Adrenal gland (tissue), 5 donors: ENCODE results near the gene MSRB1.
A peak's percentile ranks its signal among the peaks of the same experiment; 100 is the strongest.

Experiments
- POLR2A ChIP-seq, 2 donors: fragments of 450-650 bp; IDR thresholded peaks; one replicate each; pipeline ENCODE4 v1.6.1; 2017; ENCODE audit warnings: antibody characterized with exemption in 2 of 2, mild to moderate bottlenecking in 2 of 2, moderate library complexity in 1 of 2
- TF ChIP-seq, protein P1 (sequence below), 6 experiments: fragments of 450-650 bp in 4 of 6; fragments of 200-600 bp in 2 of 6; sonication (generic) in 1 of 6; IDR thresholded peaks; 1 replicate in 5 of 6; 2 replicates in 1 of 6; pipeline versions ENCODE4 v1.5.1 to v1.8.0; 2016 to 2021; ENCODE audit warnings: antibody characterized with exemption in 6 of 6, mild to moderate bottlenecking in 2 of 6, moderate library complexity in 1 of 6
- donor health status: DM: no; HTN: no; CAD: no.

DNA sequence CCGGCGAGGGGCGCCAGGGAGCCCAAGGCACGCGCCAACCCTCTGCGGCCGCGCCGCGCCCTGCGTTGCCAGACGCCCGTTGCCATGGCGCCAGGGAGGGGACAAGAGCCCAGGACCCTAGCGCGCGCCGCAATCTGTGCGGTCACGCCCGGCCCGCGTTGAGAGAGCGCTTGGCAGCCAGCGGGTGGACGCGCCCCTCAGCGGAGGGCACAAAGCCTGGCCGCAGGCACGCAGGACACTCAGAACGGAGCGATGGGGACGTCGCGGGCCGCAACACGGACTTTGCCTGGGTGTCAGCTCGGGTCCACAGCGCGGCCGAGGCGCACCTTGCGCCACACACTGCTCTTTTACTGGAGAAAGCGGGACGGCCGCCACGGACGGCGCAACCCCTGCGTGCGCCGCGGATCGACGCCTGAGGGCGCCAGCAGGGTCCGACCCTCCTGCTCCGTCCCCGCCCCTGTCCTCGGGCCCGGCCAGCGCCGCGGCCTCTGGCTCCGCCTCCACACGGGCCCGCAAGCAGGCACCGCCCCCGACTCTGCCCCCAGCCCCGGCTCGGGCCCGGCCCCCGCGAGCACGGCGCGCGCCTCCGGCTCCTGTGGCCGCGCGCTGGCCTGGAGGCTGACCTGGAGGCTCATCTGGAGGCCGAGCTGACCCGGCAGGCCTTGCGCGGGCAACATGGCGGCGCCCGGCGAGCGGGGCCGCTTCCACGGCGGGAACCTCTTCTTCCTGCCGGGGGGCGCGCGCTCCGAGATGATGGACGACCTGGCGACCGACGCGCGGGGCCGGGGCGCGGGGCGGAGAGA is 40.7 kb upstream of the MSRB1 start, which contains the start of gene GFER:
- TF ChIP-seq, protein P1, sequence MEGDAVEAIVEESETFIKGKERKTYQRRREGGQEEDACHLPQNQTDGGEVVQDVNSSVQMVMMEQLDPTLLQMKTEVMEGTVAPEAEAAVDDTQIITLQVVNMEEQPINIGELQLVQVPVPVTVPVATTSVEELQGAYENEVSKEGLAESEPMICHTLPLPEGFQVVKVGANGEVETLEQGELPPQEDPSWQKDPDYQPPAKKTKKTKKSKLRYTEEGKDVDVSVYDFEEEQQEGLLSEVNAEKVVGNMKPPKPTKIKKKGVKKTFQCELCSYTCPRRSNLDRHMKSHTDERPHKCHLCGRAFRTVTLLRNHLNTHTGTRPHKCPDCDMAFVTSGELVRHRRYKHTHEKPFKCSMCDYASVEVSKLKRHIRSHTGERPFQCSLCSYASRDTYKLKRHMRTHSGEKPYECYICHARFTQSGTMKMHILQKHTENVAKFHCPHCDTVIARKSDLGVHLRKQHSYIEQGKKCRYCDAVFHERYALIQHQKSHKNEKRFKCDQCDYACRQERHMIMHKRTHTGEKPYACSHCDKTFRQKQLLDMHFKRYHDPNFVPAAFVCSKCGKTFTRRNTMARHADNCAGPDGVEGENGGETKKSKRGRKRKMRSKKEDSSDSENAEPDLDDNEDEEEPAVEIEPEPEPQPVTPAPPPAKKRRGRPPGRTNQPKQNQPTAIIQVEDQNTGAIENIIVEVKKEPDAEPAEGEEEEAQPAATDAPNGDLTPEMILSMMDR (IDR thresholded peaks at IDR 0.05): peak in 3 of 6 experiments; percentile 18 to 37 (median 20)
- TF ChIP-seq POLR2A (IDR thresholded peaks at IDR 0.05): peak; percentile 51 to 54
